B cell (primary cell): ENCODE data around the gene CHD2.

Experiments
- EZH2 ChIP-seq: IDR thresholded peaks from 2 replicates; pipeline ENCODE4 v1.6.1; 2012; ENCODE audit warnings: borderline replicate concordance, low read depth, mild to moderate bottlenecking, moderate library complexity, low read length; ENCODE audit not compliant: insufficient read depth, poor library complexity, severe bottlenecking
- TF ChIP-seq, protein P1 (sequence below): fragments of 200-600 bp; IDR thresholded peaks from one replicate; pipeline ENCODE4 v1.8.0; 2022; ENCODE audit warnings: antibody characterized with exemption, mild to moderate bottlenecking

DNA sequence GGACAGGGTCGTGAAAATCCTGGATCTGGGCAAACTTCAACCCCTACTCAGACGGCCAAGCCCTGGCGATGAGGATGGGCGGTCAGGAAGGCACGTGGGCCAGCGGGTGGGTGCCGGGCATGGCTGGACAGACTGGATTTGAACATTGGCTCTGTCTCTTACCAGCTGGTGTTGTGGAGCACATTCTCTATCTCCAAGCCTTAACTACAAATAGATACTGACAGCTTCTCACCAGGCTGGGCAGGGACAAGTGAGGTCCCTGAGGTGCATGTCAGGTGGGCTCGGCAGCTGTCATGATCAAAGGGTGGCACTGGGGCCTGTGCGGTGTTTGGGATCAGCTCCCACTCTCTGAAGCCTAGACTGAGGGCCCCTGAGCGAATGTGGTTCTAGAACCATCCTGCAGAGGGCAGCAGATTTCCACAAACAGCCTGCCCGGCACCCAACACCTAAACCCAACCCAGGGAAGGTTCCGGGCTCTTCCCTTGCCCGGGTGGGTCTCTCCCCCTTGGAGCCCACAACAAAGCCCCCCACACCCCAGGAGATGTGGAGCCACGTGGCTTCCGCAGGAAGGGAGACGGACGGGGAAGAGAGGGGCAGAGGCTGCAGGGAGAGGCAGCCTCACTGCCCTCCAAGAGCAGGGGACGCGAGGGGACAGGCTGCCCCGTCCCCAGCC, 130.4 kb downstream of the CHD2 start:
- TF ChIP-seq, protein P1, sequence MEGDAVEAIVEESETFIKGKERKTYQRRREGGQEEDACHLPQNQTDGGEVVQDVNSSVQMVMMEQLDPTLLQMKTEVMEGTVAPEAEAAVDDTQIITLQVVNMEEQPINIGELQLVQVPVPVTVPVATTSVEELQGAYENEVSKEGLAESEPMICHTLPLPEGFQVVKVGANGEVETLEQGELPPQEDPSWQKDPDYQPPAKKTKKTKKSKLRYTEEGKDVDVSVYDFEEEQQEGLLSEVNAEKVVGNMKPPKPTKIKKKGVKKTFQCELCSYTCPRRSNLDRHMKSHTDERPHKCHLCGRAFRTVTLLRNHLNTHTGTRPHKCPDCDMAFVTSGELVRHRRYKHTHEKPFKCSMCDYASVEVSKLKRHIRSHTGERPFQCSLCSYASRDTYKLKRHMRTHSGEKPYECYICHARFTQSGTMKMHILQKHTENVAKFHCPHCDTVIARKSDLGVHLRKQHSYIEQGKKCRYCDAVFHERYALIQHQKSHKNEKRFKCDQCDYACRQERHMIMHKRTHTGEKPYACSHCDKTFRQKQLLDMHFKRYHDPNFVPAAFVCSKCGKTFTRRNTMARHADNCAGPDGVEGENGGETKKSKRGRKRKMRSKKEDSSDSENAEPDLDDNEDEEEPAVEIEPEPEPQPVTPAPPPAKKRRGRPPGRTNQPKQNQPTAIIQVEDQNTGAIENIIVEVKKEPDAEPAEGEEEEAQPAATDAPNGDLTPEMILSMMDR, result peak; percentile 84
- no peak for TF ChIP-seq EZH2
